IPS-18c (cell line): Measurements from ENCODE around the gene TLN1.
A peak's percentile ranks its signal among the peaks of the same experiment; 100 is the strongest.

ENCODE experiments used
- H3K4me3 ChIP-seq: 2 replicates; pipeline ENCODE4 v1.7.0; 2013; ENCODE audit warnings: low read depth, mild to moderate bottlenecking, low read length, moderate library complexity; ENCODE audit not compliant: insufficient read depth
- H3K9me3 ChIP-seq: one replicate; pipeline ENCODE4 v1.6.1; 2013; ENCODE audit warnings: mild to moderate bottlenecking, low read length, moderate library complexity; ENCODE audit not compliant: control insufficient read depth, insufficient read depth

The TLN1 gene, protein sequence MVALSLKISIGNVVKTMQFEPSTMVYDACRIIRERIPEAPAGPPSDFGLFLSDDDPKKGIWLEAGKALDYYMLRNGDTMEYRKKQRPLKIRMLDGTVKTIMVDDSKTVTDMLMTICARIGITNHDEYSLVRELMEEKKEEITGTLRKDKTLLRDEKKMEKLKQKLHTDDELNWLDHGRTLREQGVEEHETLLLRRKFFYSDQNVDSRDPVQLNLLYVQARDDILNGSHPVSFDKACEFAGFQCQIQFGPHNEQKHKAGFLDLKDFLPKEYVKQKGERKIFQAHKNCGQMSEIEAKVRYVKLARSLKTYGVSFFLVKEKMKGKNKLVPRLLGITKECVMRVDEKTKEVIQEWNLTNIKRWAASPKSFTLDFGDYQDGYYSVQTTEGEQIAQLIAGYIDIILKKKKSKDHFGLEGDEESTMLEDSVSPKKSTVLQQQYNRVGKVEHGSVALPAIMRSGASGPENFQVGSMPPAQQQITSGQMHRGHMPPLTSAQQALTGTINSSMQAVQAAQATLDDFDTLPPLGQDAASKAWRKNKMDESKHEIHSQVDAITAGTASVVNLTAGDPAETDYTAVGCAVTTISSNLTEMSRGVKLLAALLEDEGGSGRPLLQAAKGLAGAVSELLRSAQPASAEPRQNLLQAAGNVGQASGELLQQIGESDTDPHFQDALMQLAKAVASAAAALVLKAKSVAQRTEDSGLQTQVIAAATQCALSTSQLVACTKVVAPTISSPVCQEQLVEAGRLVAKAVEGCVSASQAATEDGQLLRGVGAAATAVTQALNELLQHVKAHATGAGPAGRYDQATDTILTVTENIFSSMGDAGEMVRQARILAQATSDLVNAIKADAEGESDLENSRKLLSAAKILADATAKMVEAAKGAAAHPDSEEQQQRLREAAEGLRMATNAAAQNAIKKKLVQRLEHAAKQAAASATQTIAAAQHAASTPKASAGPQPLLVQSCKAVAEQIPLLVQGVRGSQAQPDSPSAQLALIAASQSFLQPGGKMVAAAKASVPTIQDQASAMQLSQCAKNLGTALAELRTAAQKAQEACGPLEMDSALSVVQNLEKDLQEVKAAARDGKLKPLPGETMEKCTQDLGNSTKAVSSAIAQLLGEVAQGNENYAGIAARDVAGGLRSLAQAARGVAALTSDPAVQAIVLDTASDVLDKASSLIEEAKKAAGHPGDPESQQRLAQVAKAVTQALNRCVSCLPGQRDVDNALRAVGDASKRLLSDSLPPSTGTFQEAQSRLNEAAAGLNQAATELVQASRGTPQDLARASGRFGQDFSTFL (N-terminal part only)

DNA sequence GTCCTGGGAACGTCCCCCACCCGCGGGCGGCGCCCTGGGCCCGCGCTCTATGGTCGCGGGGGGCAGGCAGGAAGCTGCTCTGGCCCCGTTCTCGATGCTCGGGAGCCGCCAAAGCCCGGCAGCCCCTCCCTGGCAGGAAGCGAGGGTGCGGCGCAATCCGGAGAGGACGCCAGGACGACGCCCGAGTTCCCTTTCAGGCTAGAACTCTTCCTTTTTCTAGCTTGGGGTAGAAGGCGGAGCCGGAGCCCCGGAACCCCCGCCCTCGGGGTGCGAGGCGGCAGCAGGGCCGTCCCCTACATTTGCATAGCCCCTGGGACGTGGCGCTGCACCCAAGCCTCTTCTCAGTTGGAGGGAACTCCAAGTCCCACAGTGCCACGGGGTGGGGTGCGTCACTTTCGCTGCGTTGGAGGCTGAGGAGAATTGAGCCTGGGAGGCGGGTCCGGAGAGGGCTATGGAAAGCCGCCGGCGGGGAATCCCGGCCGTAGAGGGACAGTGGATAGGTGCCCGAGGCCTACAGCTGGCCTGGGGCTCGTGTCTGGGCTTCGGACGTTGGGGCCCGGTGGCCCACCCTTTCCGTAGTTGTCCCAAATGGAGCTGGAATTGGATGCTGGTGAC lies at the start of gene TLN1, which contains the start of gene CREB3:
TSS of gene TLN1 (minus strand) at position 11 of the 615 bp plus-strand sequence. CDS start 6,501 bp downstream, outside the sequence.
TSS of gene CREB3 (plus strand) at position 482 of the 615 bp plus-strand sequence. CDS start at position 589, 107 bp downstream.
- Histone ChIP-seq H3K4me3 (peak within 1 kb of the TSS; percentile 90), H3K9me3 (no peaks in the 10 kb centered on the region)

DNA sequence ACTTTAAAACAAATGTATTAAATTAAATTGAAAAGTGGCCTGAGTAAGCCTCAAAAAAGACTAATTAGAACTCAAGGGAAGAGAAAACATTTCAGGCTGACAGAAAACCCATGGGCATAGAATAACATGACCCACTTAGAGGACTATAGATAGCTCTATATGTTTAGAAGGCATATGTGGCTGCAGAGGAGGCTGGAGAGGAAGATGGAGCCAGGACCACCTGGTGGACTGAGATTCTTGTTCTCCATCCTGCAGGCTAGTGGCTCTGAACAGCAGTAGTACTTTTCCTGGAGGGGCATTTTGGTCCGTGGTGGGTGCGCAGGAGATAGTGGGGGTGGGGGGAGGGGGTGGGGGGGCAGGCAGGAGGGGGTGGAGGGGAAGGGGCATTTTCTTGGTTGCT lies 49.1 kb upstream of the TLN1 start:
- peaks cover 2% of the 10 kb centered on the region for H3K9me3 ChIP-seq
- H3K4me3 ChIP-seq, result no peak overlapping the region

DNA sequence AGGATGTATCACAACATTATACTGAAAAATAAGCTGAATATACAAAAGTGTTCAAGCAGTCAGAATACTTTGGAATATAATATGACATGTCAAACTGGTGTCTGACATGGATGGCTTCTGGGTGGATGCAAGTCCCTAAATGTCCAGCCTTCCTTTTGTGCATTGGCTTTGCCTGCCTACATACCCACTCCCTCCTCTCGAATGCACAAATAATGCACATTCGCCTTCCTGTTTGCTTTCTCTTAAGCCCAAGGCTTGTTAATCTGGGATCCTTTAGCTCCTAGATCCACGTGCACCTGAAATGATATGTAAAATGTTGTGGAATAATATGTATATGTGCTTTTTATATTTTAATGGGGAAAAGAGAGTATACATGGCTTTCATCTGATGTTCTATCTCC lies 46.5 kb upstream of the TLN1 start:
- Histone ChIP-seq H3K4me3 (no peak overlapping the region), H3K9me3 (peaks cover 2% of the 10 kb centered on the region)

DNA sequence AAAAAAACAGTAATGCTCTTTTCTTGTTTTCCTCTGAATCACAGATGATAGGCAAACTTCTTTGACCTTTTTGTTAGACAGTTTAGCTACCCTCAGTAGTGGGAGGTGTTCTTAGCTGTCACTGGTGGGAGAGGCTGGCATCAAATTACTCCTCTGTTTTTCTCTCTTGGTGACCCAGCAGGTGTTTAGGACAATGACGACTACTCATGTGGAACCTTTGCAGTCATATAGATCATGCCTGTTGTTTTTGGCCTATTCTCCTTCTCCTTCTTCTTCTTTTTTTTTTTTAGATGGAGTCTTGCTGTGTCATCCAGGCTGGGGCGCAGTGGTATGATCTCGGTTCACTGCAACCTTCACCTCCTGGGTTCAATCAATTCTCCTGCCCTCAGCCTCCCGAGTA lies 44.0 kb upstream of the TLN1 start:
- no peak overlapping the region for H3K4me3 ChIP-seq
- peaks cover 2% of the 10 kb centered on the region for H3K9me3 ChIP-seq

DNA sequence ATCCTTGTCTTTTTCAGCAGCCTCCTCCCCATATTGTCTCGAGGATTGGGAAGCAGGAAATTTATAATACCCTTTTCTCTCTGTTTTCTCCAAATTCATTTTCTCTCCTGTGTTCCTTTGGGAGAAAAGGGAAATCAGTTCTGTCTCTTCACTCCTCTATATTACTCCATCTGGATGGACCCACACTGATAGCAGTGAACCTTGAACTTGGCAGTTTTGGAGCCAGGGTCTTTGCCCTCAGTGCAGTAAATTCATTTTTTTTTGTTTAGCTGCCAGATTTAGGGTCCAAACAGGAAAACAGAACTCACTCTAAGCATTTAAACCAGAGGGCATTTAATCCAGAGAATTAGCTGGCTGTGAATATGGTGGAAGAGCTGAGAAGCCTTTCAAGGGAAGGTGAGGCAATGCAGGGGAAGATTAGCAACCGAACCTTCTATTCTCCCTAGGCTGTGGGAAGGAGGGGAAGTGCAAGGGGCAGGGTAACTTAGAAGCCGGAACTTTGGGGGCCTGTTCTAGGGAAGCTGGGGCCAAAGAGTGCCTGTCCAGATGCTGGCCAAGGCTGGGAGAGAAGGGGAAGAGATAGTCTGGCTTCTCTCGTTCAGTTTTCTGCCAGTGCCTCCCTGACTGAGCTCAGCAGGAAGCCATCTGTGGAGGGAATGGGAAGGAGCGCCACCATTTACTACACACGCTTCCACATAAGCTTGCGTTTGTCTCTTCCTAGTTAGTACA lies 43.1 kb upstream of the TLN1 start:
- no peak overlapping the region for H3K4me3 ChIP-seq
- peaks cover under 1% of the 10 kb centered on the region for H3K9me3 ChIP-seq

DNA sequence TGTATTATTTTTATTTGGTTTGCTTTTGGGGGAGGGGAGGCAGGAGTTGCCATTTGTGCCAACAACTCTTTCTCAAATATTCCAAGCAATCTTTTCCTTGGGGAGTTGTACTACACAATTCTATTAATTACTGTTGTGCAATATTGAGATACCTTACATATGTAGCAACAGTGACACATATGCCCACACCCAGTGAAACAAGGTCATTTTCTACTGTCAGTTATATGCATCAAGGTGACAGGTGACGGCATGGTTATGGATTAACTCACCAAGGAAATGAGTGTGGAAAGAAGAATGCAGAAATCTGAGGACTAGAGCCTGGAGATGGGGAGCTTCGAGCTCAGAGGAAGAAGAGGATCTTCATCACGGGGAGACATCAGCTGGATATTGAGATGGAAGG lies 39.9 kb upstream of the TLN1 start:
- H3K4me3 ChIP-seq, result no peak overlapping the region

DNA sequence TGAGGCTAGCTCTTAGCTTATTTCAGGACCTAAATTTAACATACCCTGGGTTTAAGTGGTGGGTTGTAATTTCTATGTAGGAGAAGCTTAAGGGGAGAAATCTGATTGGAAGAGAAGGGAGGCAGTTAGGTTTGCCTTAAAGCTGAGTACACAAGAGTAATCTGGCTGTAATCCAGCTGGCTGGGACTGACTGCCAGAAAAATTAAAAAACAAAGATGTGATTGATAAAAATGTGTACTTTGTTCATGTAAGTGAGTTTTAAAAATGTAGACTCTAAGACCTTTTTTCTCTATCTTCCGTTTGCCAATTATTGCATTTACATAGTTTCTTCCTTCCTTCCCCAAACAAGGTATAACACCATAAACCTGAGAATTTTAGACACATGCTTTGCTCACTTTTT lies 39.5 kb upstream of the TLN1 start:
- H3K9me3 ChIP-seq, result no peaks in the 10 kb centered on the region
- H3K4me3 ChIP-seq, result no peak overlapping the region

More for the DNA sequence above, 39.9 kb upstream of the TLN1 start:
- no peaks in the 10 kb centered on the region for H3K9me3 ChIP-seq

DNA sequence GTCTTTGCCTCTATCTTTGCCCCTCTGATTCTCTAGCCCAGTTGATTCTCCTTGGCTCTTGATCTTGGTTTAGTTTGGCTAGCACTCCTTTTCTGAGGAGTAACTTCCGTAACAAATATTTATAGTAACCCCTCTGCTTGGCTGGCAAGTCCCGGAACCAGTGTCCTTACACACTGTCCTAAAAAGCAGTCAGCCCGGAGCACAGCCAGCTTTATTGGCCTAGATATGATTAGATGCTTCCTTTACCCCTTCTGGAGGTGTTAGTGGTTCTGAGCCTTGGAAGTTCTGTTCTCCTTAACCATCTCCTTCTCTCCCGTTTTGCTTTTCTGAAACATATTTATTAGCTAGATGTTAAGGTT lies 39.1 kb upstream of the TLN1 start:
- no peak overlapping the region for H3K4me3 ChIP-seq
- H3K9me3 ChIP-seq, result no peaks in the 10 kb centered on the region

DNA sequence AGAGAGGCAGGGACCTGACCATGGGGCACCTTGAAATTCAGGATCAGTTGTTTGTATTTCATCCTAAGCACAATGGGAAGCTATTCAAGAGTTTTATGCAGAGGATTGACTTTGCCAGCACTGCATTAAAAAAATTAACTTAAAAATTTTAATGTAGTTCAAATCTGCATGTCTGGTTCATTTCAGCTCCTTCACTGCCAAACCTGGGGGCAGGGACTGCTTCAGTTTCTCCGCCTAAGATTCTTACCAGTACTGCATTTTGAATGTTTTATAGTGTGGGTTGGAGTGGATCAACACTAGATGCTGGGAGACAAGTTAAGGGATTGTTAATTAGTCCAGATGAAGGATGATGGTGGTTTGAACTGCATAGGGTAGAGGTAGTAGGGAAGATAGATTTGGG lies 37.8 kb upstream of the TLN1 start:
- no peak overlapping the region for H3K4me3 ChIP-seq
- no peaks in the 10 kb centered on the region for H3K9me3 ChIP-seq

DNA sequence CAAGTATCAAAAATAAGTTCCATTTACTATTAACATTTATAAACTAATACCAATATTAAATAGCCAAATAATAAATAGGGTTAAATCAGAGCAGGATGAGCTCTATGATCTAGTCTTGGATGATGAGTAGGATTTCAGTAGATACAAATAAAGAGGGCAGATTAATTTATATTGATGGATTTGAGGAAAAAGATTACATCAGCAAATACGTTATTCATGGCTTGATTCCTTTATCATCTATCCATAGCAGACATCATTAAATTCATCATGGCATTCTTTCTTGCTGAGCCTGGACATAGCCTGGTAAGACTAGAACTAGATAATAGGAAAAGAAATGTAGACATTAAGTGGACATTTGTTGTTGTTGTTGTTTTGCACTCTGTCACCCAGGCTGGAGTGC lies 35.5 kb upstream of the TLN1 start:
- Histone ChIP-seq H3K9me3 (no peaks in the 10 kb centered on the region), H3K4me3 (no peak overlapping the region)

DNA sequence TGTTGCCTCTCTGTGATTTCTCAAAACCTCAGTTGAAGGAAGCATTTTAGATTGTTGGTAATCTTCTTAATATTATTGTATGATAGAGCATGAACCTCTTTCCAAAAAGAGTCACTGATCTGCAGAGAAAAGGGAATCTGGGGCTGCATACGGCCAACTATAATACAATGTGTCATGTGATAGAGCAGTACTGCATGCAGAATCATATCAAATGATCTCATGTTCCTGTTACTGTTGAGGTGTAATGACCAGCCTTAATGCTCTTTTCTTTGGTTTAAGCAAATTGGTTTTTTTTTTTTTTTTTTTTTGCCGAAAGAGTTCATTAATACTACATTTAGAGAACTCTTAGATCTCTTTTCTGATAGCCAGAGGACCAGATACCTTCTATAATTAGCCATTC lies 35.0 kb upstream of the TLN1 start:
- Histone ChIP-seq H3K9me3 (no peaks in the 10 kb centered on the region), H3K4me3 (no peak overlapping the region)

DNA sequence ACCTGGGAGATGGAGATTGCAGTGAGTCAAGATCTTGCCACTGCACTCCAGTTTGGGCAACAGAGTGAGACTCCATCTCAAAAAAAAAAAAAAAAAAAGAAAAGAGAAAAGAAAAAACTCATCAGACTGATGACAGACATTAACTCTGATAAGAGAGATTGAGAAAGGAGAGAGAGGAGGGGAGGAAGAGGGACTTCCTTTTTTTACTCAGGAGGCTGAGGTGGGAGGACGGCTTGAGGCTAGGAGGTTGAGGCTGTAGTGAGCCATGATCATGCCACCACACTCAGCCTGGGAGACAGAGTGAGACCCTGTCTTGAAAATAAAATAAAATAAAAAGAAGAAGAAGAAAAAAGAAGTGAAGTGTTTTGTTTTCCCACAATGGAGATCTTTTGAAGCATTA lies 31.8 kb upstream of the TLN1 start:
- no peak overlapping the region for H3K4me3 ChIP-seq
- H3K9me3 ChIP-seq, result peaks cover 2% of the 10 kb centered on the region

DNA sequence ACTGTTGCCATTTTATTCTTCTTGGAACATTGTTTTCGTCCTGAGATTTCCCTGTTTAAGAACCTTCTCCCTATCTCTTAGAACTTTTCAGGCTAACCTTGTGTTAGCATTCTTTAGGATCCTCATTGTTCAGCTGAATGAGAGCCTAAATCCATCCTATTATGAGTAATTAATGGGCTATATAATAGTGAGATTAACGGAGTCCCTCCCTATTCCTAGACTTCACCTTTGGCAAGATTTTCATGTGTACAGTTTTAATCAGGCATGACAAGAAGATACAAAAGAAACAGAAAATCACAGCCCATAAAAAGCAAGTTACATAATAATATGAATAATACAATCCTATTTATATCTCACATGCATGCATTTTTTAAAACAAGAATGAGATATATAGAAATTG lies 31.2 kb upstream of the TLN1 start:
- H3K4me3 ChIP-seq, result no peak overlapping the region
- peaks cover 2% of the 10 kb centered on the region for H3K9me3 ChIP-seq

DNA sequence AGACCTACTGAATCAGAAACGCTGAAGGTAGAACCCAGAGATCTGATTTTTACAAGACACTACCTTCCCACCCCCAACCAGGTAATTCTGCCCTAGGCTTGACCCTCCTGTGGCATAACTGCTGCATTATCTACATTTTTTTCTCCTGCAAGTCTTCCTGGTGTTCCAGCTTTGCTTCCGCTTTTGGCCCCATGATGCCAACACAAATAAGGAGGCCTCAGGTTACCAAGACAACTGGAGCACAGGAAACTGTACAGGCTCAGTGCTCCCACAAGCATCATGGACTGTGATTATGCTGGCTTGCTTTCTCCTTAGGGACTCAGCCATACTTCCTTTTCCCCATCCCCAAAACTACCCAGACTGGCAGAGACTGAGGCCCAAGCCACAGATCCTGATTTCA lies 28.7 kb upstream of the TLN1 start:
- Histone ChIP-seq H3K9me3 (peaks cover 2% of the 10 kb centered on the region), H3K4me3 (no peak overlapping the region)

DNA sequence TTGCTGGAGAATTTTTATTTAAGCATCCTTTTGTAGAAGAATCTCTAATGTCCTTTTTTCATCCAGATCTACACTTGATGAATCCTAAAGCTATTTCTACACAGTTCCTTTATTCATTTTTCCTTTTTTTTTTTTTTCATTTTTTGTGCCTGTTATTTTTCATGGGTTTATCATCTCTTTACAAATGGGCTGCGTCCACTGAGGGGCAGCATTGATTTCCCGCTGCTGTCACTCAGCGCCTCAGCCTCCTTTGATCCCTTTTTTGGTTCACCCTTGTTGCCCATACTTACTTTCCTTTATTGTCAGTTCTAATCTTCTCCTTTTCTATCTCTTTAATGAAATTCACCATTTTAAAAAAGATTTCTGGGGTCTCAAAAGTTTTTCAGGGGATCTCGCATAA lies 27.8 kb upstream of the TLN1 start:
- H3K4me3 ChIP-seq, result no peak overlapping the region
- peaks cover 2% of the 10 kb centered on the region for H3K9me3 ChIP-seq

DNA sequence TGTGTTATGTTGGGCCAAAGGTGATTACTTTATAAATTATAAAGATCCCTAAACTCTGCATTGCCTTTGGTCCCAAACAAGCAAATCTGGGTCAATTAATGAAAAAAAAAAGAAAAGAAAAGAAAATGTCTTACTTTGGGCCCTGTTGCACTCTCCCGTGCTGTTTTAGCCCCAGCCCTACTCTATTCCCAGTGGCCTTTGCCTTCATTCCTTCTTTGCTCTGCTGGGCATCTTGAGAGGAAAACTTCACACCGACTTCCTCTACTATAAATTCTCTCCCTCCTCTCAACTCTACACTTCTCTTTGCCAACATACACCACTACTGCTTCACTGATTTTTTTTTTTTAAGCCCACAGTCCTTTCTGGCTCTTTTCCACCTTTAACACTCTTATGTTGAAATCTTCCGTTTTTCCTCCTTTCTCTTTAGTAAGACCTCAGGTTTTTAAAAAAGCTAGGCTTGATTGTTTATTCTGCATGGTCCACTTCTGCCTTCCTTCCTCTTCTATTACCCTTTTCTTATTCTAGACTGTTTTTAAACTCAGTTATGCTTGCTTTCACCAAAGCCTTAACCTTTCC lies 26.6 kb upstream of the TLN1 start:
- no peak overlapping the region for H3K4me3 ChIP-seq
- peaks cover 2% of the 10 kb centered on the region for H3K9me3 ChIP-seq
